OCI-LY1 (cell line): ENCODE data around the gene LGSN.

Source experiments
- CTCF ChIP-seq: fragments of 200-600 bp; sonication (generic), shearing (Covaris generic); IDR thresholded peaks from 2 replicates; pipeline ENCODE4 v1.5.1; 2017; ENCODE audit warnings: mild to moderate bottlenecking, antibody characterized with exemption, low read length, moderate library complexity, mixed read lengths
- EZH2 ChIP-seq: fragments of 200-600 bp; sonication (generic), shearing (Covaris generic); IDR thresholded peaks from 2 replicates; pipeline ENCODE4 v1.8.0; 2017; ENCODE audit warnings: borderline replicate concordance, mixed run types, mild to moderate bottlenecking, antibody characterized with exemption, low read length, moderate library complexity, mixed read lengths

GRCh38 chr6:63263444-63263843 lies 56.3 kb downstream of the LGSN start:
- no peak for TF ChIP-seq CTCF
- no peak for TF ChIP-seq EZH2
